Brain pericyte (primary cell): ENCODE results near the gene GJD3.
"Not testable (repeated sequence)": the region's sequence is repeated elsewhere in the genome, so short reads cannot be mapped to it uniquely, and the experiment has no call there.

Experiments used
- DNase-seq: peaks from one replicate; pipeline ENCODE4 v3.0.0-alpha.2; 2012; ENCODE audit warnings: low read depth, low spot score

The GJD3 gene

GRCh38 chr17:40364121-40364861 lies at the start of gene GJD3:
TSS of gene GJD3 (minus strand) at chr17:40364737. CDS start at chr17:40363815, 922 bp downstream.
- no peak for DNase-seq

- not testable (repeated sequence) for DNase-seq
Measured at GRCh38 chr17:40414312-40414711, 49.8 kb upstream of the GJD3 start.

GRCh38 chr17:40412880-40413279 lies 48.3 kb upstream of the GJD3 start:
- no peak for DNase-seq

GRCh38 chr17:40411821-40412220 lies 47.3 kb upstream of the GJD3 start:
- no peak for DNase-seq

GRCh38 chr17:40410082-40410481 lies 45.5 kb upstream of the GJD3 start:
- DNase-seq: no peak

GRCh38 chr17:40409540-40409939 lies 45.0 kb upstream of the GJD3 start:
- DNase-seq: not testable (repeated sequence)

GRCh38 chr17:40407460-40407859 lies 42.9 kb upstream of the GJD3 start:
- DNase-seq: no peak

- DNase-seq: no peak
Measured at GRCh38 chr17:40404003-40404402, 39.5 kb upstream of the GJD3 start.

GRCh38 chr17:40402668-40403067 lies 38.1 kb upstream of the GJD3 start:
- no peak for DNase-seq

GRCh38 chr17:40399185-40399584 lies 34.6 kb upstream of the GJD3 start:
- DNase-seq: peak; percentile 39

GRCh38 chr17:40386555-40386954 lies 22.0 kb upstream of the GJD3 start:
- DNase-seq: not testable (repeated sequence)

- DNase-seq: no peak
Measured at GRCh38 chr17:40382251-40382650, 17.7 kb upstream of the GJD3 start.

- no peak for DNase-seq
Measured at GRCh38 chr17:40378966-40379365, 14.4 kb upstream of the GJD3 start.

GRCh38 chr17:40377832-40378231 lies 13.3 kb upstream of the GJD3 start:
- DNase-seq: no peak

- DNase-seq: not testable (repeated sequence)
Measured at GRCh38 chr17:40376541-40376940, 12.0 kb upstream of the GJD3 start.

GRCh38 chr17:40375786-40376185 lies 11.2 kb upstream of the GJD3 start:
- not testable (repeated sequence) for DNase-seq

GRCh38 chr17:40374821-40375498 lies 10.4 kb upstream of the GJD3 start:
- DNase-seq: no peak

GRCh38 chr17:40373999-40374398 lies 9.5 kb upstream of the GJD3 start:
- no peak for DNase-seq

- DNase-seq: no peak
Measured at GRCh38 chr17:40373324-40373723, 8.8 kb upstream of the GJD3 start.

GRCh38 chr17:40372644-40373043 lies 8.1 kb upstream of the GJD3 start:
- DNase-seq: not testable (repeated sequence)

GRCh38 chr17:40372031-40372430 lies 7.5 kb upstream of the GJD3 start:
- no peak for DNase-seq

- DNase-seq: no peak
Measured at GRCh38 chr17:40371261-40371929, 6.9 kb upstream of the GJD3 start.

GRCh38 chr17:40369923-40370322 lies 5.4 kb upstream of the GJD3 start:
- no peak for DNase-seq
